Stimulated activated CD8-positive, alpha-beta memory T cell treated with anti-CD3 and anti-CD28 coated beads, Interleukin-12 subunit alpha, Interleukin-12 subunit beta, amount 100 ng/mL, for 4 hours (primary cell): ENCODE results near the gene NT5C3B.
"Not testable (repeated sequence)": the region's sequence is repeated elsewhere in the genome, so short reads cannot be mapped to it uniquely, and the experiment has no call there.

Experiments
- DNase-seq: peaks from one replicate; pipeline ENCODE4 v3.0.0-alpha.2; 2020; ENCODE audit warnings: low read depth

Gene NT5C3B

GRCh38 chr17:41835800-41836549 lies at the start of gene NT5C3B:
Gene NT5C3B (minus strand): TSS chr17:41836232. CDS start chr17:41836193, 39 bp downstream.
- peak; percentile 42 for DNase-seq

GRCh38 chr17:41885733-41886132 lies 49.7 kb upstream of the NT5C3B start:
- no peak for DNase-seq

- no peak for DNase-seq
Observed at GRCh38 chr17:41882756-41883155, 46.7 kb upstream of the NT5C3B start.

GRCh38 chr17:41880130-41880529 lies 44.1 kb upstream of the NT5C3B start:
- no peak for DNase-seq

GRCh38 chr17:41874293-41874670 lies 38.2 kb upstream of the NT5C3B start:
- DNase-seq: not testable (repeated sequence)

GRCh38 chr17:41873559-41874292 lies 37.7 kb upstream of the NT5C3B start:
- no peak for DNase-seq

GRCh38 chr17:41871789-41872188 lies 35.8 kb upstream of the NT5C3B start:
- DNase-seq: no peak

GRCh38 chr17:41870627-41871026 lies 34.6 kb upstream of the NT5C3B start:
- DNase-seq: no peak

- no peak for DNase-seq
Observed at GRCh38 chr17:41870097-41870496, 34.1 kb upstream of the NT5C3B start.

- DNase-seq: no peak
Observed at GRCh38 chr17:41869426-41869825, 33.4 kb upstream of the NT5C3B start.

GRCh38 chr17:41868568-41868967 lies 32.5 kb upstream of the NT5C3B start:
- DNase-seq: no peak

GRCh38 chr17:41865596-41865893 lies 29.5 kb upstream of the NT5C3B start:
- no peak for DNase-seq

- DNase-seq: peak; percentile 81
Observed at GRCh38 chr17:41864836-41865595, 29.0 kb upstream of the NT5C3B start, which contains the start of gene KLHL11. Gene KLHL11 (minus strand): TSS chr17:41865423. CDS start chr17:41865370, 53 bp downstream.

- no peak for DNase-seq
Observed at GRCh38 chr17:41864498-41864835, 28.4 kb upstream of the NT5C3B start.

GRCh38 chr17:41863074-41863848 lies 27.2 kb upstream of the NT5C3B start:
- peak; percentile 1 for DNase-seq

GRCh38 chr17:41860254-41860931 lies 24.4 kb upstream of the NT5C3B start:
- no peak for DNase-seq

GRCh38 chr17:41851382-41851781 lies 15.3 kb upstream of the NT5C3B start:
- not testable (repeated sequence) for DNase-seq

GRCh38 chr17:41849251-41849990 lies 13.4 kb upstream of the NT5C3B start:
- DNase-seq: no peak

- DNase-seq: no peak
Observed at GRCh38 chr17:41848788-41849187, 12.8 kb upstream of the NT5C3B start.

- no peak for DNase-seq
Observed at GRCh38 chr17:41844971-41845370, 8.9 kb upstream of the NT5C3B start.

GRCh38 chr17:41840781-41841180 lies 4.7 kb upstream of the NT5C3B start:
- DNase-seq: not testable (repeated sequence)
